Panc1 (cell line): ENCODE data around the gene TNNC2. TPM values are rescaled to one million over a fixed set of nuclear protein-coding genes. Genes with fewer than 3 reads are reported as not detected.

ENCODE experiments used
- ATAC-seq: fragments of 200-7000 bp; cut with Tn5 transposase; 2 replicates; pipeline ENCODE4 v1.9.1; 2020; ENCODE audit warnings: mild to moderate bottlenecking, moderate library complexity
- BruUV-seq: library from RNA; stranded (reverse); fragments of 400-500 nt; replicated peaks from 2 replicates; lab custom pipeline; 2021; lab: Mats Ljungman, UMichigan
- CTCF ChIA-PET: fragments of 300-600 bp; sonication (Branson Sonifier 250); formaldehyde crosslinking; loops from one replicate; lab custom pipeline; 2022; ENCODE audit warnings: antibody characterized with exemption; lab: Charles Lee
- POLR2A ChIA-PET: fragments of 300-600 bp; sonication (Branson Sonifier 250); formaldehyde crosslinking; loops from one replicate; lab custom pipeline; 2022; ENCODE audit warnings: antibody characterized with exemption; lab: Charles Lee
- DNase-seq: peaks from one replicate; pipeline ENCODE4 v3.0.0-alpha.2; 2010; ENCODE audit warnings: low read depth, low spot score
- H3K27ac ChIP-seq: 2 replicates; pipeline ENCODE4 v1.5.1; 2011; ENCODE audit warnings: mild to moderate bottlenecking, low read length, inconsistent platforms
- H3K27me3 ChIP-seq: fragments of 200-500 bp; sonication (Bioruptor generic); 2 replicates; pipeline ENCODE4 v1.6.0; 2014; ENCODE audit warnings: low read length, inconsistent platforms; ENCODE audit not compliant: control insufficient read depth, insufficient read depth
- H3K36me3 ChIP-seq: fragments of 200-500 bp; sonication (Bioruptor generic); 2 replicates; pipeline ENCODE4 v1.5.1; 2014; ENCODE audit warnings: inconsistent platforms, mild to moderate bottlenecking, low read length, moderate library complexity; ENCODE audit not compliant: control insufficient read depth, insufficient read depth
- H3K4me1 ChIP-seq: 2 replicates; pipeline ENCODE4 v1.5.1; 2011; ENCODE audit warnings: inconsistent platforms, mild to moderate bottlenecking, low read length, moderate library complexity; ENCODE audit not compliant: control insufficient read depth, insufficient read depth
- H3K4me3 ChIP-seq, 2 experiments: 2 replicates each; pipeline ENCODE4 v1.5.1; 2011 to 2012; ENCODE audit warnings: low read depth in 2 of 2, low read length in 2 of 2, mild to moderate bottlenecking in 2 of 2, inconsistent platforms in 1 of 2, moderate library complexity in 1 of 2
- H3K9me3 ChIP-seq: fragments of 200-500 bp; sonication (Bioruptor generic); 2 replicates; pipeline ENCODE4 v1.5.1; 2014; ENCODE audit warnings: low read depth, mild to moderate bottlenecking, inconsistent platforms, low read length, moderate library complexity; ENCODE audit not compliant: control insufficient read depth, insufficient read depth
- CTCF ChIP-seq: fragments of 450-650 bp; IDR thresholded peaks from 2 replicates; pipeline ENCODE4 v1.5.1; 2017; ENCODE audit warnings: mild to moderate bottlenecking
- POLR2AphosphoS5 ChIP-seq: IDR thresholded peaks from 2 replicates; pipeline ENCODE4 v1.6.1; 2012; ENCODE audit warnings: mild to moderate bottlenecking, low read depth, low read length, moderate library complexity
- REST ChIP-seq, 2 experiments: IDR thresholded peaks; 2 replicates each; pipeline ENCODE4 v1.6.1; 2011 to 2012; ENCODE audit warnings: low read depth in 2 of 2, control low read depth in 1 of 2, low read length in 1 of 2, mild to moderate bottlenecking in 1 of 2, moderate library complexity in 1 of 2; ENCODE audit not compliant: insufficient read depth in 1 of 2
- SIN3A ChIP-seq: IDR thresholded peaks from 2 replicates; pipeline ENCODE4 v1.6.1; 2012; ENCODE audit warnings: low read depth, mild to moderate bottlenecking, low read length, moderate library complexity, borderline replicate concordance; ENCODE audit not compliant: insufficient read depth
- TCF7L2 ChIP-seq: IDR thresholded peaks from 2 replicates; pipeline ENCODE4 v1.6.1; 2011; ENCODE audit warnings: mild to moderate bottlenecking, low read depth, low read length, inconsistent platforms
- in situ Hi-C: cut with HindIII; loops from 2 replicates; pipeline ENCODE4 v1.10.0; 2016; ENCODE audit warnings: low sequenced_read_pairs, low pct_unique_long_range_greater_than_20kb
- intact Hi-C: fragments of 100-400 bp; cut with micrococcal nuclease; formaldehyde crosslinking; loops from one replicate; pipeline ENCODE4 v1.10.0; 2022; ENCODE audit not compliant: unreplicated experiment
- total RNA-seq: library from RNA; stranded (reverse); gene quantifications from one replicate; pipeline ENCODE4 v1.2.1, GENCODE V29; 2021; ENCODE audit not compliant: unreplicated experiment

Gene TNNC2
- total RNA-seq, 1 experiment from 2014 or later = 0.26 TPM

- in situ Hi-C loops = no loop called here
- POLR2A ChIA-PET = interaction anchor here (0.6 kb wide), 1 partner anchor 14 kb away, joined by 3 read pairs; no protein-coding TSS in a partner anchor
Observed at GRCh38 chr20:45813006-45813340, 14.1 kb downstream of the TNNC2 start.

More at GRCh38 chr20:45813006-45813340, 14.1 kb downstream of the TNNC2 start:
- BruUV-seq = no TSS peak
- Histone ChIP-seq H3K27me3 (no peaks in the 10 kb centered on the region), H3K4me1 (peaks cover 37% of the 10 kb centered on the region), H3K27ac (peak overlapping the region; percentile 97), H3K4me3 (peak overlapping the region; percentile 61 to 79), H3K36me3 (peaks cover 11% of the 10 kb centered on the region), H3K9me3 (no peaks in the 10 kb centered on the region)
- DNase-seq (no peak), ATAC-seq (no peak)
- CTCF ChIA-PET = interaction anchor here (0.6 kb wide), 1 partner anchor 157 kb away, joined by 3 read pairs; no protein-coding TSS in a partner anchor
- intact Hi-C loops = no loop called here
- TF ChIP-seq REST (IDR thresholded peaks at IDR 0.05; ENCODE audit: insufficient read depth in 1 of 2, low read depth in 2 of 2, low read length in 1 of 2) (no peak), POLR2AphosphoS5 (no peak), SIN3A (no peak), CTCF (no peak), TCF7L2 (no peak)
